ENCODE measurements around the gene NLGN1.

The NLGN1 gene

GRCh38 chr3:173618148-173618547, 220.6 kb downstream of the NLGN1 start:
- no peak overlapping the region for H3K4me3 ChIP-seq (ENCODE audit: low read length)
- TF ChIP-seq ZNF274 (IDR thresholded peaks at IDR 0.05; ENCODE audit: low read depth, low read length), result no peak

GRCh38 chr3:173618703-173619102, 221.2 kb downstream of the NLGN1 start:
- H3K4me3 ChIP-seq (ENCODE audit: low read length), result no peak overlapping the region
- TF ChIP-seq ZNF274 (IDR thresholded peaks at IDR 0.05; ENCODE audit: low read depth, low read length), result no peak

- no peak overlapping the region for H3K4me3 ChIP-seq (ENCODE audit: low read length)
- TF ChIP-seq ZNF274 (IDR thresholded peaks at IDR 0.05; ENCODE audit: low read depth, low read length), result no peak
These were observed 224.6 kb downstream of the NLGN1 start for GRCh38 chr3:173622166-173622565.

- H3K4me3 ChIP-seq (ENCODE audit: low read length), result no peak overlapping the region
- no peak for TF ChIP-seq ZNF274 (IDR thresholded peaks at IDR 0.05; ENCODE audit: low read depth, low read length)
These were observed 226.5 kb downstream of the NLGN1 start for GRCh38 chr3:173624086-173624485.

- no peak overlapping the region for H3K4me3 ChIP-seq (ENCODE audit: low read length)
- no peak for TF ChIP-seq ZNF274 (IDR thresholded peaks at IDR 0.05; ENCODE audit: low read depth, low read length)
These were observed 233.3 kb downstream of the NLGN1 start for GRCh38 chr3:173630849-173631248.

- no peak overlapping the region for H3K4me3 ChIP-seq (ENCODE audit: low read length)
- no peak for TF ChIP-seq ZNF274 (IDR thresholded peaks at IDR 0.05; ENCODE audit: low read depth, low read length)
These were observed 235.4 kb downstream of the NLGN1 start for GRCh38 chr3:173632945-173633344.

- TF ChIP-seq ZNF274 (IDR thresholded peaks at IDR 0.05; ENCODE audit: low read depth, low read length), result no peak
- H3K4me3 ChIP-seq (ENCODE audit: low read length), result no peak overlapping the region
These were observed 238.3 kb downstream of the NLGN1 start for GRCh38 chr3:173635826-173636225.

GRCh38 chr3:173639098-173639497, 241.6 kb downstream of the NLGN1 start:
- TF ChIP-seq ZNF274 (IDR thresholded peaks at IDR 0.05; ENCODE audit: low read depth, low read length), result no peak
- H3K4me3 ChIP-seq (ENCODE audit: low read length), result no peak overlapping the region

- no peak overlapping the region for H3K4me3 ChIP-seq (ENCODE audit: low read length)
- no peak for TF ChIP-seq ZNF274 (IDR thresholded peaks at IDR 0.05; ENCODE audit: low read depth, low read length)
These were observed 244.2 kb downstream of the NLGN1 start for GRCh38 chr3:173641696-173642095.

- no peak overlapping the region for H3K4me3 ChIP-seq (ENCODE audit: low read length)
- no peak for TF ChIP-seq ZNF274 (IDR thresholded peaks at IDR 0.05; ENCODE audit: low read depth, low read length)
These were observed 246.8 kb downstream of the NLGN1 start for GRCh38 chr3:173644086-173645082.

- no peak for TF ChIP-seq ZNF274 (IDR thresholded peaks at IDR 0.05; ENCODE audit: low read depth, low read length)
- H3K4me3 ChIP-seq (ENCODE audit: low read length), result no peak overlapping the region
These were observed 253.1 kb downstream of the NLGN1 start for GRCh38 chr3:173650596-173650995.

- no peak overlapping the region for H3K4me3 ChIP-seq (ENCODE audit: low read length)
- TF ChIP-seq ZNF274 (IDR thresholded peaks at IDR 0.05; ENCODE audit: low read depth, low read length), result no peak
These were observed 254.5 kb downstream of the NLGN1 start for GRCh38 chr3:173652093-173652492.

GRCh38 chr3:173653781-173654180, 256.2 kb downstream of the NLGN1 start:
- no peak overlapping the region for H3K4me3 ChIP-seq (ENCODE audit: low read length)
- TF ChIP-seq ZNF274 (IDR thresholded peaks at IDR 0.05; ENCODE audit: low read depth, low read length), result no peak

GRCh38 chr3:173659972-173660371, 262.4 kb downstream of the NLGN1 start:
- no peak overlapping the region for H3K4me3 ChIP-seq (ENCODE audit: low read length)
- no peak for TF ChIP-seq ZNF274 (IDR thresholded peaks at IDR 0.05; ENCODE audit: low read depth, low read length)

- no peak for TF ChIP-seq ZNF274 (IDR thresholded peaks at IDR 0.05; ENCODE audit: low read depth, low read length)
- H3K4me3 ChIP-seq (ENCODE audit: low read length), result no peak overlapping the region
These were observed 263.2 kb downstream of the NLGN1 start for GRCh38 chr3:173660645-173661299.

All from GM08714 (cell line).